Measurements from ENCODE around the gene MDN1. TPM values are rescaled to one million over a fixed set of nuclear protein-coding genes. Genes with fewer than 3 reads are reported as not detected.

The MDN1 gene
- total and polyA plus RNA-seq, 2 of the 13 experiments (the other 11 are each of a cell fraction or from before 2014, with no cell fraction given): 18.8 to 52.9 TPM

DNA sequence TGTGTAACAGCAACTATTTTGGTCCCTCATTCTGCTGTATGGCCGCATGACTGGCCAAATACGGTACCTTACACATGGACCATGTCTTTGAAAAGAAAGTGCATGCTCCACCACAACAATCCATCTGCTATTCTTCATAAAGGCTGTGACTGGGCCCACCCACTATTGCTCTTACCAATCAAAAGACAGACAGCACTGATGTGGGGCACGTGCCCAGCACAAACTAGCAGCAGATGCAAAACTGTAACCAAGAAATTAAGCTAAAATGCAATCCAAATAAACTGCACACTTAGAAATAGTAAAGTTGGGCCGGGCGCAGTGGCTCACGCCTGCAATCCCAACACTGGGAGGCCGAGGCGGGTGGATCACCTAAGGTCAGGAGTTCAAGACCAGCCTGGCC lies 20.5 kb downstream of the MDN1 start (continued):
- no peak for TF ChIP-seq YY1 (IDR thresholded peaks at IDR 0.05; ENCODE audit: insufficient read depth, insufficient replicate concordance, low read depth, low read length)
- TF ChIP-seq ZNF24 (IDR thresholded peaks at IDR 0.05): no peak
- no peak for TF ChIP-seq ZNF773 (CRISPR knock-in tag; IDR thresholded peaks at IDR 0.05; ENCODE audit: borderline replicate concordance)
- TF ChIP-seq, protein P1, sequence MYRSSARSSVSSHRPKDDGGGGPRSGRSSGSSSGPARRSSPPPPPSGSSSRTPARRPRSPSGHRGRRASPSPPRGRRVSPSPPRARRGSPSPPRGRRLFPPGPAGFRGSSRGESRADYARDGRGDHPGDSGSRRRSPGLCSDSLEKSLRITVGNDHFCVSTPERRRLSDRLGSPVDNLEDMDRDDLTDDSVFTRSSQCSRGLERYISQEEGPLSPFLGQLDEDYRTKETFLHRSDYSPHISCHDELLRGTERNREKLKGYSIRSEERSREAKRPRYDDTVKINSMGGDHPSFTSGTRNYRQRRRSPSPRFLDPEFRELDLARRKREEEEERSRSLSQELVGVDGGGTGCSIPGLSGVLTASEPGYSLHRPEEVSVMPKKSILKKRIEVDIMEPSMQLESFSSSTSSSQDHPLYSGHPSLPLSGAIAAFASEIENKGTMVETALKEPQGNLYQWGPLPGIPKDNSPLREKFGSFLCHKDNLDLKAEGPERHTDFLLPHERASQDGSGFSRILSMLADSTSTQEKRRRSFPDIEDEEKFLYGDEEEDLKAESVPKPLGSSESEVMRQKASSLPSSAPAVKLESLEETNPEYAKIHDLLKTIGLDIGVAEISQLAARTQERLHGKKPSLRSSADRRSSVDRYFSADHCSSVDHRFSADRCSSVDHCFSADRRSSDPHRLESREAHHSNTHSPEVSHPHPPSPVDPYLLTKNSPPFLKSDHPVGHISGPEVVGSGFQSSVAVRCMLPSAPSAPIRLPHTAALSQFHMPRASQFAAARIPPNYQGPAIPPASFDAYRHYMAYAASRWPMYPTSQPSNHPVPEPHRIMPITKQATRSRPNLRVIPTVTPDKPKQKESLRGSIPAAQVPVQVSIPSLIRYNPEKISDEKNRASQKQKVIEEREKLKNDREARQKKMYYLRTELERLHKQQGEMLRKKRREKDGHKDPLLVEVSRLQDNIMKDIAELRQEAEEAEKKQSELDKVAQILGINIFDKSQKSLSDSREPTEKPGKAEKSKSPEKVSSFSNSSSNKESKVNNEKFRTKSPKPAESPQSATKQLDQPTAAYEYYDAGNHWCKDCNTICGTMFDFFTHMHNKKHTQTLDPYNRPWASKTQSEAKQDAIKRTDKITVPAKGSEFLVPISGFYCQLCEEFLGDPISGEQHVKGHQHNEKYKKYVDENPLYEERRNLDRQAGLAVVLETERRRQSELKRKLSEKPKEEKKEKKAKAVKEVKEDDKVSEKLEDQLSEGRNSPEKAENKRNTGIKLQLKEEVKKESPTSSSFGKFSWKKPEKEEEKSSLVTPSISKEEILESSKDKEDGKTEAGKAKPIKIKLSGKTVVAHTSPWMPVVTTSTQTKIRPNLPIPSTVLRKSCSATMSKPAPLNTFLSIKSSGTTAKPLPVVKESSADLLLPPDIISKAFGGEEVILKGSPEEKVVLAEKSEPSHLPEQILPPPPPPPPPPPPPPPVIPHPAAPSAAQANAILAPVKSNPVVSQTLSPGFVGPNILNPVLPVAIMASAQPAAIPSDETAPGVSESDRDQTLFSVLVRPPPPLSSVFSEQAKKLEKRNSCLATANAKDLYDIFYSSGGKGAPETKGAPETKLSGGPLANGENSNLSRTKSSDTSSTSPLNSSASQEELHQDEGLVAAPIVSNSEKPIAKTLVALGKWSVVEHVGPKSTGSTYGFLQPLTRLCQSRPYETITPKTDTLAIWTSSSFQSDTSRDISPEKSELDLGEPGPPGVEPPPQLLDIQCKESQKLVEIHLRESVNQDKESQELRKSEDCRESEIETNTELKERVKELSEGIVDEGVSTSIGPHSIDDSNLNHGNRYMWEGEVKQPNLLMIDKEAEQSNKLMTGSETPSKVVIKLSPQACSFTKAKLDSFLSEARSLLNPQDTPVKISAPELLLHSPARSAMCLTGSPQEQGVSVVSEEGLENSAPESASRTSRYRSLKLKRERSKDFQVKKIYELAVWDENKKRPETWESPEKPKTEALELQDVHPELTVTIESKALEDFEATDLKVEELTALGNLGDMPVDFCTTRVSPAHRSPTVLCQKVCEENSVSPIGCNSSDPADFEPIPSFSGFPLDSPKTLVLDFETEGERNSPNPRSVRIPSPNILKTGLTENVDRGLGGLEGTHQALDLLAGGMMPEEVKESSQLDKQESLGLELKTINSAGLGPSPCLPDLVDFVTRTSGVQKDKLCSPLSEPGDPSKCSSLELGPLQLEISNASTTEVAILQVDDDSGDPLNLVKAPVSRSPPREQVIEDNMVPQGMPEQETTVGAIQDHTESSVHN (CRISPR knock-in tag; IDR thresholded peaks at IDR 0.05): no peak
- TF ChIP-seq ZSCAN29 (CRISPR knock-in tag; conservative IDR thresholded peaks at IDR 0.05): no peak
- TF ChIP-seq ZNF10 (CRISPR knock-in tag; IDR thresholded peaks at IDR 0.05; ENCODE audit: borderline replicate concordance, low read depth): no peak
- TF ChIP-seq, protein P2, sequence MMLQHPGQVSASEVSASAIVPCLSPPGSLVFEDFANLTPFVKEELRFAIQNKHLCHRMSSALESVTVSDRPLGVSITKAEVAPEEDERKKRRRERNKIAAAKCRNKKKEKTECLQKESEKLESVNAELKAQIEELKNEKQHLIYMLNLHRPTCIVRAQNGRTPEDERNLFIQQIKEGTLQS (CRISPR knock-in tag; IDR thresholded peaks at IDR 0.05): no peak

Measured in HepG2 (cell line).